HepG2 (cell line): ENCODE results near the gene SHISA9. TPM values are rescaled to one million over a fixed set of nuclear protein-coding genes. Genes with fewer than 3 reads are reported as not detected.

Experiments
- ATAC-seq: fragments of 200-7000 bp; cut with Tn5 transposase; 3 replicates; pipeline ENCODE4 v1.9.1; 2020; ENCODE audit warnings: mild to moderate bottlenecking, moderate library complexity
- BruUV-seq: library from RNA; stranded (reverse); fragments of 400-500 nt; replicated peaks from 2 replicates; lab custom pipeline; 2021; lab: Mats Ljungman, UMichigan
- CTCF ChIA-PET: fragments of 300-600 bp; formaldehyde crosslinking; extraction: SDS; loops from one replicate; lab custom pipeline; 2021; ENCODE audit warnings: low total read pairs, inconsistent platforms, low intra/inter-chr PET ratio; lab: Yijun Ruan, JAX
- POLR2A ChIA-PET: fragments of 350-600 bp; sonication (Branson Sonifier 250); formaldehyde crosslinking; loops from one replicate; lab custom pipeline; 2020; ENCODE audit warnings: antibody characterized with exemption, inconsistent platforms; lab: Yijun Ruan, JAX
- DNase-seq: peaks from one replicate; pipeline ENCODE4 v3.0.0-alpha.2; 2015; ENCODE audit warnings: low spot score
- FAIRE-seq: peaks from 3 replicates; lab custom pipeline; 2011; peaks lifted over from hg19 to GRCh38; lab: Jason Lieb, UNC
- H2AFZ ChIP-seq: one replicate; pipeline ENCODE4 v1.6.1; 2011; ENCODE audit warnings: low read length, inconsistent platforms
- H3K27ac ChIP-seq: fragments of 300-600 bp; 3 replicates; pipeline ENCODE4 v1.8.0; 2011; ENCODE audit warnings: mixed run types, mild to moderate bottlenecking, mixed read lengths, low read length, inconsistent platforms; ENCODE audit not compliant: insufficient read depth; ENCODE audit errors: extremely low read length
- H3K27me3 ChIP-seq, 2 experiments: fragments of 200-600 bp in 1 of 2; 2 replicates in 1 of 2; 3 replicates in 1 of 2; pipeline versions ENCODE4 v1.6.0 to v1.8.0; 2011; ENCODE audit warnings: low read length in 2 of 2, mild to moderate bottlenecking in 2 of 2, moderate library complexity in 2 of 2, inconsistent platforms in 1 of 2; ENCODE audit not compliant: insufficient read depth in 2 of 2, control insufficient read depth in 1 of 2
- H3K36me3 ChIP-seq, 2 experiments: fragments of 200-600 bp in 1 of 2; replicated peaks in 1 of 2; 2 replicates in 1 of 2; 3 replicates in 1 of 2; pipeline versions ENCODE4 v1.5.1 to v1.8.0; 2011; ENCODE audit warnings: low read length in 2 of 2, inconsistent platforms in 1 of 2; ENCODE audit not compliant: insufficient read depth in 2 of 2, control insufficient read depth in 1 of 2
- H3K4me1 ChIP-seq: 2 replicates; pipeline ENCODE4 v1.5.1; 2012; ENCODE audit warnings: low read length, inconsistent platforms; ENCODE audit not compliant: insufficient read depth
- H3K4me2 ChIP-seq: 2 replicates; pipeline ENCODE4 v1.6.0; 2011; ENCODE audit warnings: low read depth, low read length, inconsistent platforms
- H3K4me3 ChIP-seq, 3 experiments: fragments of 200-600 bp in 1 of 3; sonication (generic), shearing (Covaris generic) in 1 of 3; replicated peaks in 1 of 3; 2 replicates each; pipeline ENCODE4 v1.5.1; 2011 to 2016; ENCODE audit warnings: low read length in 3 of 3, inconsistent platforms in 2 of 3, low read depth in 2 of 3, mild to moderate bottlenecking in 2 of 3, control low read depth in 1 of 3, mixed read lengths in 1 of 3; ENCODE audit not compliant: insufficient read depth in 1 of 3
- H3K79me2 ChIP-seq: one replicate; pipeline ENCODE4 v1.6.1; 2011; ENCODE audit warnings: low read length, inconsistent platforms; ENCODE audit not compliant: insufficient read depth
- H3K9ac ChIP-seq: 2 replicates; pipeline ENCODE4 v1.6.0; 2011; ENCODE audit warnings: mild to moderate bottlenecking, low read depth, low read length, inconsistent platforms; ENCODE audit not compliant: insufficient read depth
- H3K9me3 ChIP-seq: 2 replicates; pipeline ENCODE4 v1.5.1; 2012; ENCODE audit warnings: mild to moderate bottlenecking, low read length
- H4K20me1 ChIP-seq: 2 replicates; pipeline ENCODE4 v1.6.0; 2011; ENCODE audit warnings: inconsistent platforms, mild to moderate bottlenecking, low read length, moderate library complexity; ENCODE audit not compliant: insufficient read depth
- AHR ChIP-seq: IDR thresholded peaks from 2 replicates; pipeline ENCODE4 v1.6.1; 2018; ENCODE audit warnings: missing genetic modification reagents, missing compliant biosample characterization
- ATM ChIP-seq: fragments of 450-650 bp; IDR thresholded peaks from 2 replicates; pipeline ENCODE4 v1.7.1; 2017; ENCODE audit warnings: mild to moderate bottlenecking, borderline replicate concordance
- GABPA ChIP-seq, 2 experiments: IDR thresholded peaks; 2 replicates each; pipeline ENCODE4 v1.6.1; 2011 to 2016; ENCODE audit warnings: low read depth in 2 of 2, low read length in 1 of 2, missing biosample characterization in 1 of 2, missing genetic modification characterization in 1 of 2
- GTF2F1 ChIP-seq: fragments of 150-350 bp; IDR thresholded peaks from 2 replicates; pipeline ENCODE4 v1.6.1; 2014; ENCODE audit warnings: low read length
- HNRNPH1 ChIP-seq: fragments of 200-400 bp; formaldehyde crosslinking; optimal IDR thresholded peaks from 2 replicates; pipeline ENCODE3; 2017; ENCODE audit warnings: mild to moderate bottlenecking, low read depth, low read length
- NR1H2 ChIP-seq: sonication (generic); formaldehyde crosslinking; IDR thresholded peaks from 2 replicates; pipeline ENCODE4 v1.8.1; 2022; ENCODE audit warnings: low read depth, missing genetic modification reagents, borderline replicate concordance
- PCBP2 ChIP-seq: fragments of 200-400 bp; formaldehyde crosslinking; optimal IDR thresholded peaks from 2 replicates; pipeline ENCODE3; 2018; ENCODE audit warnings: low read length, low read depth; ENCODE audit not compliant: poor library complexity, severe bottlenecking
- RBAK ChIP-seq: sonication (generic); formaldehyde crosslinking; IDR thresholded peaks from 2 replicates; pipeline ENCODE4 v1.5.1; 2020; ENCODE audit warnings: mild to moderate bottlenecking, missing genetic modification reagents
- SNAI1 ChIP-seq: sonication (generic); formaldehyde crosslinking; IDR thresholded peaks from 2 replicates; pipeline ENCODE4 v1.5.0; 2020; ENCODE audit warnings: mild to moderate bottlenecking, missing genetic modification reagents, borderline replicate concordance
- ZKSCAN5 ChIP-seq: sonication (generic); formaldehyde crosslinking; IDR thresholded peaks from 2 replicates; pipeline ENCODE4 v1.5.1; 2020; ENCODE audit warnings: mild to moderate bottlenecking, missing genetic modification reagents
- ZNF337 ChIP-seq: sonication (generic); formaldehyde crosslinking; IDR thresholded peaks from 2 replicates; pipeline ENCODE4 v1.5.1; 2020; ENCODE audit warnings: missing genetic modification reagents, low read depth, mild to moderate bottlenecking, borderline replicate concordance
- ZNF546 ChIP-seq: sonication (generic); formaldehyde crosslinking; conservative IDR thresholded peaks from 2 replicates; pipeline ENCODE4 v1.8.1; 2023; ENCODE audit warnings: mild to moderate bottlenecking, missing genetic modification reagents
- ZNF550 ChIP-seq: sonication (generic); formaldehyde crosslinking; IDR thresholded peaks from 2 replicates; pipeline ENCODE4 v1.4.0; 2020; ENCODE audit warnings: mild to moderate bottlenecking, missing genetic modification reagents, borderline replicate concordance
- ZNF772 ChIP-seq: sonication (generic); formaldehyde crosslinking; IDR thresholded peaks from 2 replicates; pipeline ENCODE4 v1.5.0; 2020; ENCODE audit warnings: mild to moderate bottlenecking, missing genetic modification reagents
- ZNF776 ChIP-seq: sonication (generic); formaldehyde crosslinking; IDR thresholded peaks from 2 replicates; pipeline ENCODE4 v1.4.0; 2020; ENCODE audit warnings: mild to moderate bottlenecking, missing genetic modification reagents
- ZNF878 ChIP-seq: sonication (generic); formaldehyde crosslinking; IDR thresholded peaks from 2 replicates; pipeline ENCODE4 v1.8.1; 2023; ENCODE audit warnings: mild to moderate bottlenecking, missing genetic modification reagents, moderate library complexity
- ZSCAN20 ChIP-seq: sonication (generic); formaldehyde crosslinking; IDR thresholded peaks from 2 replicates; pipeline ENCODE4 v1.4.0; 2020; ENCODE audit warnings: missing genetic modification reagents, mild to moderate bottlenecking, borderline replicate concordance
- WGBS: methylation state at CpG from one replicate; pipeline ENCODE4 v1.1.6; 2017; ENCODE audit warnings: low lambda C conversion rate; 5-methylcytosine and 5-hydroxymethylcytosine counted together
- in situ Hi-C: cut with HindIII; loops from 2 replicates; pipeline ENCODE4 v1.10.0; 2017; ENCODE audit warnings: low pct_unique_long_range_greater_than_20kb; ENCODE audit not compliant: extremely low pct_ligation_motif_present
- intact Hi-C: fragments of 100-400 bp; cut with micrococcal nuclease; formaldehyde crosslinking; loops from one replicate; pipeline ENCODE4 v1.10.0; 2022; ENCODE audit not compliant: unreplicated experiment
- polyA plus RNA-seq, 8 experiments: library from polyadenylated mRNA; depleted of rRNA in 3 of 8; stranded (reverse) in 7 of 8; unstranded in 1 of 8; fragments of >200 nt; fragmentation: Illumina TruSeq in 4 of 8; extraction: Trizol in 4 of 8; gene quantifications; 2 replicates each; pipeline versions ENCODE4 v1.2.1 to v1.2.3, GENCODE V29; 2011 to 2016; ENCODE audit warnings: low read depth in 4 of 8, missing spikeins in 1 of 8, mixed read lengths in 1 of 8; ENCODE audit not compliant: insufficient read depth in 1 of 8
- total RNA-seq, 5 experiments: library from RNA; depleted of rRNA; stranded (reverse); fragments of >200 nt; fragmentation: Illumina TruSeq; extraction: Trizol; gene quantifications; 2 replicates each; pipeline ENCODE4 v1.2.3, GENCODE V29; 2016; ENCODE audit warnings: low read depth in 1 of 5
- TF ChIP-seq, protein P1 (sequence below): sonication (generic); formaldehyde crosslinking; IDR thresholded peaks from 2 replicates; pipeline ENCODE4 v1.5.0; 2020; ENCODE audit warnings: mild to moderate bottlenecking, missing genetic modification reagents, moderate library complexity
- TF ChIP-seq, protein P2 (sequence below): sonication (generic); formaldehyde crosslinking; IDR thresholded peaks from 2 replicates; pipeline ENCODE4 v1.8.0; 2022; ENCODE audit warnings: mild to moderate bottlenecking, missing genetic modification reagents, borderline replicate concordance
- TF ChIP-seq, protein P3 (sequence below): sonication (generic); formaldehyde crosslinking; IDR thresholded peaks from 2 replicates; pipeline ENCODE4 v1.8.0; 2022; ENCODE audit warnings: missing genetic modification reagents, low read depth, mild to moderate bottlenecking, borderline replicate concordance
- TF ChIP-seq, protein P4 (sequence below): sonication (generic); formaldehyde crosslinking; IDR thresholded peaks from 2 replicates; pipeline ENCODE4 v1.5.0; 2020; ENCODE audit warnings: missing genetic modification reagents

Gene SHISA9
- total and polyA plus RNA-seq, 2 of the 13 experiments (the other 11 are each of a cell fraction or from before 2014, with no cell fraction given) = 0.01 TPM; not detected in 1

DNA sequence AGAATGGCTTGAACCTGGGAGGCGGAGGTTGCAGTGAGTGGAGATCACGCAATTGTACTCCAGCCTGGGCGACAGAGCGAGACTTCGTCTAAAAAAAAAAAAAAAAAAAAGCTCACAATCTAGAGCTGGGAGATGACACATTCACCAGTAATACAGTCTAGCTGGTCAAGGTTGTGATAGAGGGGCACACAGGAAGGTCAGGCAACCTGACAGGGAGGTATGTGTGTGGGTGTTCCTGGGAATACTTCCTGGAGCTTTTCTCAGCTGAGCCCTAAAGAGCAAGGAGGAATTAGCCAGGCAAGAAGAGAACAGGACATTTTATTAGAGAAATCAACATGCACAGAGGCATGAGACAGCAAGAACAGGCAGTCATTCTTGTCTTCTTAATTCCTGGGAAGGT lies 216.7 kb downstream of the SHISA9 start (continued):
- no peak for TF ChIP-seq PCBP2
- TF ChIP-seq, protein P1, sequence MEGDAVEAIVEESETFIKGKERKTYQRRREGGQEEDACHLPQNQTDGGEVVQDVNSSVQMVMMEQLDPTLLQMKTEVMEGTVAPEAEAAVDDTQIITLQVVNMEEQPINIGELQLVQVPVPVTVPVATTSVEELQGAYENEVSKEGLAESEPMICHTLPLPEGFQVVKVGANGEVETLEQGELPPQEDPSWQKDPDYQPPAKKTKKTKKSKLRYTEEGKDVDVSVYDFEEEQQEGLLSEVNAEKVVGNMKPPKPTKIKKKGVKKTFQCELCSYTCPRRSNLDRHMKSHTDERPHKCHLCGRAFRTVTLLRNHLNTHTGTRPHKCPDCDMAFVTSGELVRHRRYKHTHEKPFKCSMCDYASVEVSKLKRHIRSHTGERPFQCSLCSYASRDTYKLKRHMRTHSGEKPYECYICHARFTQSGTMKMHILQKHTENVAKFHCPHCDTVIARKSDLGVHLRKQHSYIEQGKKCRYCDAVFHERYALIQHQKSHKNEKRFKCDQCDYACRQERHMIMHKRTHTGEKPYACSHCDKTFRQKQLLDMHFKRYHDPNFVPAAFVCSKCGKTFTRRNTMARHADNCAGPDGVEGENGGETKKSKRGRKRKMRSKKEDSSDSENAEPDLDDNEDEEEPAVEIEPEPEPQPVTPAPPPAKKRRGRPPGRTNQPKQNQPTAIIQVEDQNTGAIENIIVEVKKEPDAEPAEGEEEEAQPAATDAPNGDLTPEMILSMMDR (CRISPR knock-in tag) = no peak
- no peak for TF ChIP-seq ATM
- TF ChIP-seq, protein P2, sequence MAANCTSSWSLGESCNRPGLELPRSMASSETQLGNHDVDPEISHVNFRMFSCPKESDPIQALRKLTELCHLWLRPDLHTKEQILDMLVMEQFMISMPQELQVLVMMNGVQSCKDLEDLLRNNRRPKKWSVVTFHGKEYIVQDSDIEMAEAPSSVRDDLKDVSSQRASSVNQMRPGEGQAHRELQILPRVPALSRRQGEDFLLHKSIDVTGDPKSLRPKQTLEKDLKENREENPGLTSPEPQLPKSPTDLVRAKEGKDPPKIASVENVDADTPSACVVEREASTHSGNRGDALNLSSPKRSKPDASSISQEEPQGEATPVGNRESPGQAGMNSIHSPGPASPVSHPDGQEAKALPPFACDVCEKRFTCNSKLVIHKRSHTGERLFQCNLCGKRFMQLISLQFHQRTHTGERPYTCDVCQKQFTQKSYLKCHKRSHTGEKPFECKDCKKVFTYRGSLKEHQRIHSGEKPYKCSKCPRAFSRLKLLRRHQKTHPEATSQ (CRISPR knock-in tag) = no peak
- TF ChIP-seq, all 625 proteins: peak for 0

DNA sequence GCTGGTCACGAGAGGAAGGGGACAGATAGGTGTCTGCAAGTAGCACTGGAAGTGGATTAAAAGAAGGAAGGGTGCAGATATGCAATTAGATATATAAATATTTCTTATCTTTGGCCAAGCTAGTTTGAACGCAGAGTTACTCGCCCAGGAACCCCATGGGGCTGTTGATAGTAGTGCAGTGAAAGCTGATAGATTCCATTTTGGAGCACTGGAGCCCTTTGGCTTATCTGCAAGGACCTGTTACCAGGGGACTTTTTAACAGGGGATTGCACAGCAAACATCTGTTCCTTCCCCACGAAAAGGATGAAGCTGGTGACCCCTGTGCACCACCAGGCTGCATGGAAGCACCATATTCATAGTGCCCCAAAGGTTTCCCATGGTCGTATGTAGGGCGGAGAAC lies 218.7 kb downstream of the SHISA9 start:
- ChIA-PET CTCF (no interaction called here), POLR2A (no interaction called here)
- peak; percentile 32; the same call in 1 of the 3 replicates for ATAC-seq
- Histone ChIP-seq H3K79me2 (no peaks in the 10 kb centered on the region), H3K9ac (no peak overlapping the region), H3K4me1 (no peaks in the 10 kb centered on the region), H3K4me3 (no peak overlapping the region), H3K27ac (no peak overlapping the region), H3K36me3 (no peaks in the 10 kb centered on the region), H3K4me2 (no peak overlapping the region), H3K27me3 (no peaks in the 10 kb centered on the region), H4K20me1 (no peaks in the 10 kb centered on the region), H3K9me3 (no peaks in the 10 kb centered on the region), H2AFZ (no peak overlapping the region)
- in situ Hi-C loops = no loop called here
- FAIRE-seq = no peak
- intact Hi-C loops = no loop called here
- no TSS peak for BruUV-seq
- 39% methylated on average over 6 of the region's 6 CpGs for WGBS
- no peak for DNase-seq
- TF ChIP-seq ZNF878 (no peak), NR1H2 (CRISPR knock-in tag) (no peak), ZNF337 (CRISPR knock-in tag) (no peak), GABPA (IDR thresholded peaks at IDR 0.05; ENCODE audit: low read depth, low read length) (no peak), GABPA (CRISPR knock-in tag; IDR thresholded peaks at IDR 0.05; ENCODE audit: low read depth) (no peak), ZNF546 (no peak), ZNF772 (CRISPR knock-in tag) (no peak), HNRNPH1 (no peak), ZKSCAN5 (CRISPR knock-in tag) (no peak), ZNF550 (no peak), AHR (CRISPR knock-in tag) (no peak), ZNF776 (CRISPR knock-in tag) (no peak), SNAI1 (CRISPR knock-in tag) (no peak), GTF2F1 (no peak), RBAK (CRISPR knock-in tag) (no peak), ZSCAN20 (CRISPR knock-in tag) (no peak)
- TF ChIP-seq, protein P3, sequence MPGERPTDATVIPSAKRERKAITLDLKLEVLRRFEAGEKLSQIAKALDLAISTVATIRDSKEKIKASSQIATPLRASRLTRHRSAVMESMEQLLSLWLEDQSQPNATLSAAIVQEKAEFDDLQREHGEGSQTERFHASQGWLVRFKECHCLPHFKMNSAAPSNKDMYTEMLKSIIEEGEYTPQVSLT = no peak
- TF ChIP-seq, protein P4, sequence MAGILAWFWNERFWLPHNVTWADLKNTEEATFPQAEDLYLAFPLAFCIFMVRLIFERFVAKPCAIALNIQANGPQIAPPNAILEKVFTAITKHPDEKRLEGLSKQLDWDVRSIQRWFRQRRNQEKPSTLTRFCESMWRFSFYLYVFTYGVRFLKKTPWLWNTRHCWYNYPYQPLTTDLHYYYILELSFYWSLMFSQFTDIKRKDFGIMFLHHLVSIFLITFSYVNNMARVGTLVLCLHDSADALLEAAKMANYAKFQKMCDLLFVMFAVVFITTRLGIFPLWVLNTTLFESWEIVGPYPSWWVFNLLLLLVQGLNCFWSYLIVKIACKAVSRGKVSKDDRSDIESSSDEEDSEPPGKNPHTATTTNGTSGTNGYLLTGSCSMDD (CRISPR knock-in tag) = no peak
